ENCODE data around the gene BAZ2A. TPM values are rescaled to one million over a fixed set of nuclear protein-coding genes. Genes with fewer than 3 reads are reported as not detected.

Gene BAZ2A
- polyA plus RNA-seq, 1 experiment = 43.9 TPM

GRCh38 chr12:56645201-56645716, 15.1 kb upstream of the BAZ2A start:
- ChIA-PET CTCF (interaction anchor here (0.8 to 3.1 kb wide), 2 partner anchors 9 to 131 kb away, joined by 4 to 33 read pairs; no protein-coding TSS in a partner anchor), POLR2A (interaction anchor here (0.6 to 1.7 kb wide), 9 partner anchors 9 to 566 kb away, joined by 3 to 12 read pairs (median 3); partner anchors contain the start of genes NACA and PTGES3)
- no peak for TF ChIP-seq CTCF (IDR thresholded peaks at IDR 0.05; ENCODE audit: low read depth, low read length)
- H3K27ac ChIP-seq (ENCODE audit: low read depth, low read length) = peak overlapping the region; percentile 39
- peak overlapping the region; percentile 99 for H3K4me3 ChIP-seq (ENCODE audit: low read depth, low read length)
- no peaks in the 10 kb centered on the region for H3K27me3 ChIP-seq (ENCODE audit: control insufficient read depth, insufficient read depth, low read length)
- no peak for DNase-seq (ENCODE audit: low read depth, low spot score)
- H3K9me3 ChIP-seq (ENCODE audit: control insufficient read depth, insufficient read depth, low read length) = no peaks in the 10 kb centered on the region

- H3K9me3 ChIP-seq (ENCODE audit: control insufficient read depth, insufficient read depth, low read length) = no peaks in the 10 kb centered on the region
- DNase-seq (ENCODE audit: low read depth, low spot score) = no peak
- TF ChIP-seq CTCF (IDR thresholded peaks at IDR 0.05; ENCODE audit: low read depth, low read length) = no peak
- no peaks in the 10 kb centered on the region for H3K27me3 ChIP-seq (ENCODE audit: control insufficient read depth, insufficient read depth, low read length)
- H3K4me3 ChIP-seq (ENCODE audit: low read depth, low read length) = peak overlapping the region; percentile 99
- ChIA-PET CTCF (interaction anchor here (3.1 kb wide), 1 partner anchor 8 kb away, joined by 33 read pairs; no protein-coding TSS in a partner anchor), POLR2A (interaction anchor here (1.2 to 1.6 kb wide), 2 partner anchors 8 to 79 kb away, joined by 3 to 12 read pairs; no protein-coding TSS in a partner anchor)
- H3K27ac ChIP-seq (ENCODE audit: low read depth, low read length) = no peak overlapping the region
Measured at GRCh38 chr12:56644654-56645053, 14.5 kb upstream of the BAZ2A start.

- H3K27ac ChIP-seq (ENCODE audit: low read depth, low read length) = no peak overlapping the region
- no peak for DNase-seq (ENCODE audit: low read depth, low spot score)
- CTCF ChIA-PET = interaction anchor here (0.6 kb wide), 1 partner anchor 366 kb away, joined by 4 read pairs; no protein-coding TSS in a partner anchor
Measured at GRCh38 chr12:56641219-56641618, 11.1 kb upstream of the BAZ2A start.

GRCh38 chr12:56637621-56638020, 7.5 kb upstream of the BAZ2A start:
- Histone ChIP-seq H3K27ac (ENCODE audit: low read depth, low read length) (no peak overlapping the region), H3K27me3 (ENCODE audit: control insufficient read depth, insufficient read depth, low read length) (no peaks in the 10 kb centered on the region), H3K4me3 (ENCODE audit: low read depth, low read length) (no peak overlapping the region), H3K9me3 (ENCODE audit: control insufficient read depth, insufficient read depth, low read length) (no peaks in the 10 kb centered on the region)
- CTCF ChIA-PET = interaction anchor here (0.7 to 0.9 kb wide), 2 partner anchors 115 to 121 kb away, joined by 3 to 4 read pairs; partner anchors contain the start of gene RBMS2
- DNase-seq (ENCODE audit: low read depth, low spot score) = no peak
- TF ChIP-seq CTCF (IDR thresholded peaks at IDR 0.05; ENCODE audit: low read depth, low read length) = no peak
- POLR2A ChIA-PET = no interaction called here

More at GRCh38 chr12:56641219-56641618, 11.1 kb upstream of the BAZ2A start:
- no peak overlapping the region for H3K4me3 ChIP-seq (ENCODE audit: low read depth, low read length)
- no peaks in the 10 kb centered on the region for H3K27me3 ChIP-seq (ENCODE audit: control insufficient read depth, insufficient read depth, low read length)
- no peak for TF ChIP-seq CTCF (IDR thresholded peaks at IDR 0.05; ENCODE audit: low read depth, low read length)
- POLR2A ChIA-PET = no interaction called here
- no peaks in the 10 kb centered on the region for H3K9me3 ChIP-seq (ENCODE audit: control insufficient read depth, insufficient read depth, low read length)
